ENCODE measurements around the gene SAMD11. TPM values are rescaled to one million over a fixed set of nuclear protein-coding genes. Genes with fewer than 3 reads are reported as not detected.

Gene SAMD11
- total and polyA plus RNA-seq, 2 donors (not counting 1 experiment from before 2014, with no cell fraction given) = not detected

GRCh38 chr1:907611-908451 is 15.9 kb upstream of the SAMD11 start:
- Histone ChIP-seq H4K20me1 (ENCODE audit: control insufficient read depth, insufficient read depth, low read length, poor library complexity, severe bottlenecking) (no peaks in the 10 kb centered on the region), H3K4me3 (ENCODE audit: control extremely low read depth in 1 of 5, extremely low read depth in 1 of 5, insufficient read depth in 1 of 5, low read depth in 2 of 5, low read length in 4 of 5) (no peak overlapping the region), H3K9ac (ENCODE audit: low read length) (no peak overlapping the region), H3K36me3 (replicated peaks in 1 of 2; ENCODE audit: control extremely low read depth in 1 of 2, control insufficient read depth in 1 of 2, extremely low read depth in 1 of 2, insufficient read depth in 2 of 2, low read length in 1 of 2) (no peaks in the 10 kb centered on the region), H2AFZ (ENCODE audit: insufficient read depth, low read depth, low read length, poor library complexity, severe bottlenecking) (no peak overlapping the region), H3K4me1 (ENCODE audit: control insufficient read depth in 2 of 2, insufficient read depth in 2 of 2, low read length in 2 of 2) (peaks cover 25 to 30% of the 10 kb centered on the region in 2 donors), H3K79me2 (ENCODE audit: control insufficient read depth, insufficient read depth, low read length) (no peaks in the 10 kb centered on the region), H3K27me3 (replicated peaks in 1 of 4; ENCODE audit: control extremely low read depth in 1 of 4, control insufficient read depth in 3 of 4, insufficient read depth in 4 of 4, low read length in 3 of 4) (peaks cover 0 to 44% (median 17%) of the 10 kb centered on the region in 4 experiments), H3K9me3 (ENCODE audit: control extremely low read depth in 1 of 3, control insufficient read depth in 2 of 3, insufficient read depth in 1 of 3, low read length in 2 of 3) (peaks cover 0 to 14% (median 0%) of the 10 kb centered on the region in 3 donors), H3K27ac (ENCODE audit: low read length in 2 of 2) (no peak overlapping the region), H3K4me2 (replicated peaks; ENCODE audit: low read depth, low read length, poor library complexity, severe bottlenecking) (no peak overlapping the region)
- intact Hi-C loops (cut with micrococcal nuclease) = no loop called here
- Mint-ChIP-seq H3K4me3 (no peak overlapping the region), H3K4me1 (peaks cover 22% of the 10 kb centered on the region), H3K27ac (no peak overlapping the region), H3K27me3 (peaks cover 43% of the 10 kb centered on the region), H3K9me3 (ENCODE audit: insufficient read depth) (no peaks in the 10 kb centered on the region)
- ChIA-PET POLR2A (no interaction called here), CTCF (interaction anchor here (1.0 kb wide), 1 partner anchor 38 kb away, joined by 3 read pairs; no protein-coding TSS in a partner anchor)
- no peak for TF ChIP-seq CTCF (IDR thresholded peaks at IDR 0.05)
- TF ChIP-seq EZH2 (IDR thresholded peaks at IDR 0.05; ENCODE audit: borderline replicate concordance, insufficient read depth, low read depth, low read length, poor library complexity, severe bottlenecking) = no peak
- 92% methylated on average over 14 of the region's 17 CpGs for WGBS (ENCODE audit: insufficient coverage)
- ATAC-seq (ENCODE audit: low read depth) (no peak), DNase-seq (no peak)

DNA sequence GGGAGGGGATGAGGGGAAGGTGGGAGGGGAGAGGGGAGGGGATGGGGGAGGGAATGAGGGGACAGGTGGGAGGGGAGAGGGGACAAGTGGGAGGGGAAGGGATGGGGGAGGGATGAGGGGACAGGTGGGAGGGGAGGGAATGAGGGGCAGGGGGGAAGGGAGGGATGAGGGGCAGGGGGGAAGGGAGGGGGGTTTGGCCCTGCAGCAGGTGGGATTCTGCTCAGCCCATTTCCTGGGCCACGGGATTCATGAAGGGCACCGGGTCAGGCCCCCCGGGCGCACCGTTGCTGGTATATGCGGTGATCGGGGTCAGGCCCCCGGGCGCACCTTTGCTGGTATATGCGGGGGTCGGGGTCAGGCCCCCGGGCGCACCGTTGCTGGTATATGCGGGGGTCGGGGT is 15.1 kb upstream of the SAMD11 start:
- H3K27me3 Mint-ChIP-seq = peaks cover 38% of the 10 kb centered on the region

More for the DNA sequence above, 15.1 kb upstream of the SAMD11 start:
- peaks cover 0 to 6% (median 0%) of the 10 kb centered on the region in 3 donors for H3K9me3 ChIP-seq (ENCODE audit: control extremely low read depth in 1 of 3, control insufficient read depth in 2 of 3, insufficient read depth in 1 of 3, low read length in 2 of 3)
- no peak overlapping the region for H3K9ac ChIP-seq (ENCODE audit: low read length)
- H3K4me2 ChIP-seq (replicated peaks; ENCODE audit: low read depth, low read length, poor library complexity, severe bottlenecking) = no peak overlapping the region
- TF ChIP-seq EZH2 (IDR thresholded peaks at IDR 0.05; ENCODE audit: borderline replicate concordance, insufficient read depth, low read depth, low read length, poor library complexity, severe bottlenecking) = no peak
- H3K27ac ChIP-seq (ENCODE audit: low read length in 2 of 2) = no peak overlapping the region
- H3K27me3 ChIP-seq (replicated peaks in 1 of 4; ENCODE audit: control extremely low read depth in 1 of 4, control insufficient read depth in 3 of 4, insufficient read depth in 4 of 4, low read length in 3 of 4) = peaks cover 0 to 45% (median 14%) of the 10 kb centered on the region in 4 experiments
- H2AFZ ChIP-seq (ENCODE audit: insufficient read depth, low read depth, low read length, poor library complexity, severe bottlenecking) = no peak overlapping the region
- ChIA-PET POLR2A (no interaction called here), CTCF (interaction anchor here (1.0 kb wide), 1 partner anchor 39 kb away, joined by 3 read pairs; no protein-coding TSS in a partner anchor)
- no peak overlapping the region for H3K27ac Mint-ChIP-seq
- H3K4me1 Mint-ChIP-seq = peaks cover 22% of the 10 kb centered on the region
- no peak overlapping the region for H3K4me3 Mint-ChIP-seq
- no peaks in the 10 kb centered on the region for H3K36me3 ChIP-seq (replicated peaks in 1 of 2; ENCODE audit: control extremely low read depth in 1 of 2, control insufficient read depth in 1 of 2, extremely low read depth in 1 of 2, insufficient read depth in 2 of 2, low read length in 1 of 2)
- WGBS (ENCODE audit: insufficient coverage) = 100% methylated on average over 1 of the region's 16 CpGs
- DNase-seq (no peak), ATAC-seq (ENCODE audit: low read depth) (no peak)
- no peaks in the 10 kb centered on the region for H3K9me3 Mint-ChIP-seq (ENCODE audit: insufficient read depth)
- H3K79me2 ChIP-seq (ENCODE audit: control insufficient read depth, insufficient read depth, low read length) = no peaks in the 10 kb centered on the region
- no peaks in the 10 kb centered on the region for H4K20me1 ChIP-seq (ENCODE audit: control insufficient read depth, insufficient read depth, low read length, poor library complexity, severe bottlenecking)
- peaks cover 25 to 29% of the 10 kb centered on the region in 2 donors for H3K4me1 ChIP-seq (ENCODE audit: control insufficient read depth in 2 of 2, insufficient read depth in 2 of 2, low read length in 2 of 2)
- H3K4me3 ChIP-seq (ENCODE audit: control extremely low read depth in 1 of 5, extremely low read depth in 1 of 5, insufficient read depth in 1 of 5, low read depth in 2 of 5, low read length in 4 of 5) = no peak overlapping the region
- intact Hi-C loops (cut with micrococcal nuclease) = no loop called here
